CD4-positive, alpha-beta T cell treated with Interferon alpha-2 for 1 hour (primary cell): ENCODE measurements around the gene MYO16.
"Not testable (repeated sequence)": the region's sequence is repeated elsewhere in the genome, so short reads cannot be mapped to it uniquely, and the experiment has no call there.

Source experiments
- DNase-seq, 2 donors: peaks; one replicate each; pipeline ENCODE4 v3.0.0-alpha.2; 2020 to 2022

Gene MYO16

GRCh38 chr13:108747843-108748242 is 118.4 kb downstream of the MYO16 start:
- no peak for DNase-seq

DNA sequence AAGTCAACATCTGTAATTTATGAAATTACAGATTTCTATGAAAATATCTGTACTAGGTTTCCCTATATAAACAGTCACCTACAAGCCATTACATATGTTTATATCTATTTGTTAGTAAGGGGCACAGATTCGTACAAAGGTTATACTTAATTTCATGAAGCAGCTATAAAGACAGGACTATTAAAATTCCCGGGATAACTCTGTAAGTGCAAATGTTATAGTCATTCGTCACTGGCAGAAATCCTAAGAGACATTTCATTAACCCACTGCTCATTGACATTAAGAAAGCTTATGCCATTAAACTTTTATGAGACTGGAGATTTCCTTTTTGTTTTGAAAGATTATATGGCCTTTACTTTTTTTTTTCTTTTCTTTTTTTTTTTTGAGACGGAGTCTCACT is 122.9 kb downstream of the MYO16 start:
- DNase-seq: no peak

- no peak for DNase-seq
These were observed 125.7 kb downstream of the MYO16 start for GRCh38 chr13:108755083-108755482.

GRCh38 chr13:108760129-108760528 is 130.7 kb downstream of the MYO16 start:
- DNase-seq: no peak

DNA sequence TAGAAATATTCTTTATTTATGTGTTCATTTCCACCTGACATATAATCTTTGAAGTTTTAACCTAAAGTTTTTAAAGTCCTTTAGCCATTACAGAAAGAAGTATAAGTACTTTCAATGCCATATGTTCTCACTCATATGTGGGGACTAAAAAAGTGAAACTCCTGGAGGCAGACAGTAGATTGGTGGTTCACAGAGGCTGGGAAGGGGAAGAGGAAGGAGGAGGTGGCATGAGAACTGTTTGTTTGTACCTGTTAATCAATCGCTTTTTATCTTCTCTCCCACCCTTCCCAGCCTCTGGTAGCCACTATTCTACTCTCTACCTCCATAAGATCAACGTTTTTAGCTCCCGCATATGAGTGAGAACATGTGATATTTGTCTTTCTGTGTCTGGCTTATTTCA is 131.1 kb downstream of the MYO16 start:
- no peak for DNase-seq

- DNase-seq: no peak
These were observed 138.6 kb downstream of the MYO16 start for GRCh38 chr13:108768035-108768434.

DNA sequence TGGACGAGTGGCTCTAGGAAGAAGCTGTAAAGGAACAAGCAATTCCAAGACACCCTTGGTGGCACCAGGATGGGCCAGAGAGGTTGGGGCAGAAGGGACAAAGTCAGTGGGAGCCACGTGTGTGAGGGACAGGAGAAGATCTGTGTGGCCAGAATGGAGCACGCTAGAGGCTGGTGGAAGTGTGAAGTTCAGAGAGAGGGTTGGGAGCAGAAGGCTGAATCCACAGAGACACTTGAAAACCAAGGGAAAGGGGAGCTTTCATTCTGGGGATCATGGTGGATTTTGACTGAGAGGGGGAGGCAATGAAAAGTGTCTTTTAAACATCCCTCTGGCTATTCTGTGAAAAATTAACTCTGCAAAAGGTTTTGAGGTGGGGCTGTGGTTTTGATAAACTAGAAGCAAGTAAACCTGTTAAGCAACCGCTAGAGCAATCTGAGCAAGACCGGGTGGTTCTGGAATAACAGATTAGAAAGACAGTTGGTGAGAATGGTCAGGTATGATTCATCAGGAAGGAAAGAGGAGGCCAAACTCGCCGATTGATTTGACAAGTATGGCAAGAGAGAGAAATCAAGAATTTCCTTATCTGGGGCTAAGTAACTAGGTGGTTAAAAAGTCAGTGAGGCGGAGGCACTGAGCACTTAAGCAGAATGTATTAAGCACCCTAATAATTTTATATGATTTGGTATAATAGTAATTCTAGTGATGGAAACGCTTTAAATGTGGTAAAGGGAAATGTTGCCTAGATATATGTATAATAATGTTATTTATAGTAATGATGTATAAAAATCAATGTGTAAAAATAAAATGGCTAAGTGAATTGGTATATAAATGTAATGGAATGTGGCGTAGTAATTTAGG is 140.0 kb downstream of the MYO16 start:
- no peak for DNase-seq

DNA sequence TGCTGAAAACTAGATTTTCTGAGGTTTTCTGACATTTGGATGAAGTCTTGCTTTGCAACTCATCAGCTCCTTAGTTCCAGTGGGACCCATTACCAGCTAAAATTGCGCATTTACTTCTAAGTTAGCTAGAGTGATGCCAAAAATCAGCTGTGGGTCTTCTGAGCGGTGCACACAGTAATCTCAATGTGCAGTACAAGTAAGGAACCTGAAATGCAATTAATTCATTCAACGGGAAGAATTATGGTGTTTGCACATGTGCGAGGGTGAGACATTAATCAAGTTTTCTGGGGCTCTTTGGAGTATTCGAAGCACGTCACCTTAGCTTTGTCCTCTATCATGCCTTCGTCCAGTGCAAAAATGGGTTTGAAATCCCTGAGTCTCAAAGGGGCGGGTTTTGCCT is 146.2 kb downstream of the MYO16 start:
- DNase-seq: no peak

GRCh38 chr13:108776650-108777049 is 147.2 kb downstream of the MYO16 start:
- DNase-seq: no peak

DNA sequence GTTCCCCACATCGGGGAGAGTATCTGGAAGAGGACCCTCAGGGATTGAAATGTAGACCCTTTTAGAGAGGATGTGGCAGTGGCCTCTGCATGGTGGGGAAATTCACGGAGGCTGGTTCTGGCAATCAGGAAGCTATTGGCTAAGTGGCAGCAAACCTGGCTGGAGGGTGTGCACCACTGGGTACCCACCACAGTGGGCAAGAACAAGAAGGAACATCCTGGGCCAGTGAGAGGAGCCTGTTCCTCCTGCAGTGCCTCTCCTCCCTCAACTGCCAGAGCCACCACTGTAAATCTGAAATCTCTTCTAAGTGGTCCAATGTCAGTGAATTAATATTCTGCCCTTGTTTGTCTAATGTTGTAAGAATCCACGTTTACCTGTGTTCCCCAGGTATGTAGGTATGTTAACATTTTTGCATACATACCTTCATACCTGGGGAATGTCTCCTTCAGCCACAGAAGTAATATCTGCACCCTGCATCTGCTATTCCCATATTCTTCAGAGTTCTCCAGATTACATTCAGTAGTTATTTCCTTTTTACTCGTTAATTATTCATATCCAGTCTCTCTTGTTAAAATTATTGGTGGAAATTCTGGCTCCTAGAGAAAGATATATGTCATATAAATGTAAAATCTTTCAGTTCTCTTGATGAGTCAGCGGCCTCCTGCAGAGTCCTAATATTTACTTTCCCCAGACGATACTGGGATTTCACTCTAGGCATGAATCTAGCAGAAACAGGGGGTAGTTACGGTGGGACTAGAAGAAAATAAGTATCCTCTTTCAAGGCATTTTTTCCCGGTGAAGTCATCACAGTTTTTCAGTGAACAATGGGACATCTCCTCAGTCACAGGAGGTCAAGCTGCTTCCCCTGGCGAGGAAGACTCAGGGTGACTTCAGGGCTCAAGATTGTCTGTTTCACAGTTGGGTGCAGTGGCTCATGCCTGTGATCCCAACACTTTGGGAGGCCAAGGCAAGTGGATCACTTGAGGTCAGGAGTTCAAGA is 148.3 kb downstream of the MYO16 start:
- no peak for DNase-seq

- DNase-seq: no peak
These were observed 149.9 kb downstream of the MYO16 start for GRCh38 chr13:108779308-108779707.

GRCh38 chr13:108780706-108781105 is 151.3 kb downstream of the MYO16 start:
- no peak for DNase-seq

GRCh38 chr13:108781312-108781711 is 151.9 kb downstream of the MYO16 start:
- DNase-seq: no peak

- not testable (repeated sequence) for DNase-seq
These were observed 153.1 kb downstream of the MYO16 start for GRCh38 chr13:108782480-108782879.

- no peak for DNase-seq
These were observed 156.4 kb downstream of the MYO16 start for GRCh38 chr13:108785844-108786243.

DNA sequence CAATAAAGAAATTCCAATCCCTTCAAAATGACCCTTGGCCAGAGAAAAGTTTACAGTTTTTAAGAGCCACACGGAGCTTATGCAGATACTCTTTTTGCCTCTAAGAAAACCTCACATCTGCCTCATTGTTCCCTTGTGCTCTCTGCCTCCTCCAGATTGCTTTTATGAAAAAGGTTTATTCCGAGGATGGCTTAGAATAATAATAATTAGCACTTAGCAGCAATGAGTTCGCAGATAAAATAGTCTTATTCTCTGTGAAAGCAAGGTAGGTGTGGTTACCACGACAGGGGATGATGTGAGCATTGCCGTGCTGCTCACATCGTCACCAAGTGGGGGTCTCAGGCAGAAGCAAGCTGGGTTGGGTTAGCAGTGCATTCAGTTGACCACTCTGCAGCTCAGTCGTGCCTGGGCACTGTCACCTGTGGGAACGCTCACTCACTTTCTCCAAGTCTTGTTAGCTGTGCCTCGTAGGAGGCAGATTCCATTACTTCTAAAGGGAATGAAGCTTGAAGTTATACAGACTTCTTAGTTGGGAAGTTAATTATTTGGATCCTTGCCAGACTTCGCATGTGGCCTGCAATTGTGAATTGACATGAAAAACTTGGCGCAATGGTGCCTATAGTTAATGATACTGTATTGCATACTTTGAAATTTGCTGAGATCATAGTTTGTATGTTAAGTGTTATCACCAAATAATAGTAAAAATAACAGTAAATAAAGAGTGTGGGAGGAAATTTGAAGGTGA is 157.2 kb downstream of the MYO16 start:
- no peak for DNase-seq

DNA sequence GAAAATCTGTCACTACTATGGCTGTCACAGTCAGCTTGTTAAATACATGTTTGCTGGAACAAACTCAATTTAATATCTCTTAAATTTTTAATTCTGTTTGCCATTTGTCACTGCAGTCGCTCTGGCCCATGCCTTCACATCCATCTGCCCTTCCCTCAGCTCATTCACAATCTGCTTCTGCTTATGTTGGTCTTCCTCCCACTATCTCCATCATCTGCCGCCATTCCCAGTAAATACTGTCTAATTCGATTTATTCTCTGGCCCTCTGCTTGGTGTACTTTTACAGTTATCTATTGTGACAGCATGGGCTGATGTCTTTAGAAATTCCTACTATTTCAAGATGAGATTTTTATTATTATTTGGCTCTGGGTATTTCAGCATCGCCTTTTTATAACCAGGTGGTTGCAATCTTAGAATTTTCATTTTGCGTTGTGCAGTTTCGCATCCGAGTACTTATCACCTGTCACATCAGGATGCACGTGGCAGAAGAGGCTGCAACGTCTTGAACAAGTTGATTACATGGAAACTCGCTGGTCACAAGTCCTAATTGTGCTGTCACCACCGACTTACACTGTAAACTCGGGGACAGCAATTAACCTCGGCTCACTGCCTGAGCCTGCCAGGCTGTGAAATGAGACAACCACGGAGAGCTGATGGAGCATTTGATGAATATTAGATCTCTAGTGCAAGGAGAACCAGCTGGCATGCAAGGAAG is 158.4 kb downstream of the MYO16 start:
- no peak for DNase-seq

GRCh38 chr13:108789476-108789875 is 160.1 kb downstream of the MYO16 start:
- no peak for DNase-seq

DNA sequence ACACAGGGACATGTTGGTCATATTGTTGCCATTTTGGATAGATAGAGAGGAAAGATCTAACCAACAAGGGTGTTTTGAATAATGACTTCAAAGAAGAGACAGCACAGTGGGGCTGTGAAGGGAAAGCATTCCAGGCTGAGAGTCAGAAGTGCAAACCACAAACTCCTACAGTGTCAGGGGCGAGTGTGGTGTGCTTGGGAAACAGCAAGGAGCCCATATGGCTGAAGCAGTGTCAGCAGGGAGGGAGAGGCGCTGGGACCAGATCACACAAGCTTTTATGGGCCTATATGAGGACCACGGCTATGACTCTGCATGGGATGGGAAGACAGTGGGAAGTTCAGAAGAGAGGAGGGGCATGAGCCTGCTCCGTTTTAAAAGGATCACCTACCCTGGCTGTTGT is 166.4 kb downstream of the MYO16 start:
- no peak for DNase-seq

DNA sequence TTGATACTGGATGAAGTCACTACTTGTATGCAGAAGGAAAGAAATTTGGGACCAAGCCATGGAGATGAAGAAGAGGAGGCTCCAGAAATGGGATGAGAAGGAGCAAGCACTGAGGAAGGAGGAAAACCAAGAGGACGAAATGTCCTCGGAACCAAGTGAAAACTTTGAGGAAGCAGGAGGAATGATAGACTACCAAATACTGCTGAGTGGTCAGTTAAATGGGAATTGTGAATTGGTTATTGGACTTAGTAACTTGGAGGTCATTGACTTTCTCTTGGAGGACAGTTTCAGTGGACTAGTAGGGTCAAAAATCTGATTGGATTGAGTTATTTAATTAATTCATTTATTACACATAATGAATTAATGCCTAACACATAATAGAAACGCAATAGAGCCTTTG is 167.9 kb downstream of the MYO16 start:
- no peak for DNase-seq

GRCh38 chr13:108807841-108808240 is 178.4 kb downstream of the MYO16 start:
- DNase-seq: no peak

DNA sequence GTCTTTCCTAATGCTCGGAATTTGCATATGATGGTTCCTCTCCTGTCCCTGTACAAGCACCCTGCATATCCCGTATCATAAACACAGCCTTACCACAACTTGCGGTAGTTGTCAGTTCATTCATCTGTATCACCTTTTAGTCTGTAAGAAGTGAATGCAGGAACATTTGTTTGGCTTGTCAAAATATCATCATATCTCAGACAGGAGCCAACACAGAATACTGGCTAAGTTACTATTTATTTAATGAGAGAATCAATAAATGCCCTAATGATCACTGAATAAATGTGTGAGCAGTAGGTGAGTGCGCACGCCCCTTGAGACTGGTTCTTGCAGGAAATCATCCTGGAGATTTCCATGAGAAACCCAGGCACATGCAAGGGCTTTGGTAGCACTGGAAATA is 182.8 kb downstream of the MYO16 start:
- no peak for DNase-seq
